T1000 (cell line): ENCODE data around the gene DEGS2.

Source experiments
- DNase-seq: peaks from one replicate; lab custom pipeline; 2025; ENCODE audit warnings: mixed read lengths; lab: John Stamatoyannopoulos, UW

Gene DEGS2

GRCh38 chr14:100114109-100114765 lies 45.2 kb downstream of the DEGS2 start:
- DNase-seq, result no peak

- no peak for DNase-seq
Observed at GRCh38 chr14:100111931-100112704, 47.3 kb downstream of the DEGS2 start.

GRCh38 chr14:100110816-100111215 lies 48.6 kb downstream of the DEGS2 start:
- DNase-seq, result no peak

DNA sequence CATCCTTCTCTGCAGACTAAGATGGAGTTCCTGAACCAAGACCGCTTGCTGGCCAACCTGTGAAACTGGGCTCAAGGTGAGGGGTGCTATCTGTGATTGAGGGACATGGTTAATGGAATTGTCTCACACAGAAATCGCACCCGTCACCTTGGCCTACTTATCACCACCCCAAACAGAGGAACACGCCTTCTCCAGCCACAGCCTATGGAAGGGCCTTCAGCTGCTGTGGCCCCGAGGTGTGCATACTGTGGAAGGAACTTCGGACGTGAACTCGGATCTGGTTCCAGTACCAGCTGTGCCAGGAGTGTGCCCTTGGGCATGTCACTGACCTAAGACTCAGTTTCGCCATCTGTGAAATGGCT lies 49.9 kb downstream of the DEGS2 start:
- no peak for DNase-seq

DNA sequence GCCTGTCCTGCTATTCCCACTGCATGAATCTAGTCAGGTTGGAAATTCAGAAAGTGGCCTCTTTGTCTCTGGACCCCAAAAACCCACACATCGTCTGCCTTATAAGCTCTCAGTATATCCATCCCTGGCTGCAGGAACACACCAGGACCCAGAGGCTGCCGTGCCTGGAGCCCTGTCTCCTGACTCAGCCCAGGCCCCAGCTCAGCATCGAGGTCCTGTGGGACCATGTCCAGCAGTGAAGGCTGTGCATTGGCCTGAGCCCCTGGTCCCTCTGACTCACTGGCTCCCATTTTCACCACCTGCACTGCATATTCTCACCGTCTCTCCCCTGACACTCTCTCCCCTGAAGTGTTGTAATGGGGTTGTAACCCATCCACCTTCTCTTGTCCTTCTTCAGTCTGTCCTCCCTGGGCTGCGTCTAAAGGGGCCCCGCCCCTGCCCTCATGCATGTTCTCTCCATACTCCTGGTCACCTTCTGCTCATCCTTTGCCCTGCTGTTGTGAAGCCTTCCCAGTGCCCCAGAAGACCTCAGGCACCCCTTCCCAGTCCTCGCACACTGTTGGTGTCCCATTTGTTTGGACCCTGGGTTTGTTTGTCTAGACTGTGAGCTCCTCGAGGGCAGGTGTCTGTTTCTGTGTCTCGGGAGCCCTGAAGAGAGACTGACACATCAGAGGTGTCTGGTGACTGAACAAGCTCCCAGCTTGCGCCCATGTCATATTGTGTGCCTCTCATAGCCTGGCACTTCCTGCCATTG lies 50.4 kb downstream of the DEGS2 start:
- DNase-seq, result no peak

- peak; percentile 39 for DNase-seq
Observed at GRCh38 chr14:100108042-100108825, 51.2 kb downstream of the DEGS2 start.

- no peak for DNase-seq
Observed at GRCh38 chr14:100107236-100107635, 52.2 kb downstream of the DEGS2 start.

- DNase-seq, result no peak
Observed at GRCh38 chr14:100106250-100107112, 53.0 kb downstream of the DEGS2 start.

- no peak for DNase-seq
Observed at GRCh38 chr14:100105357-100106169, 53.9 kb downstream of the DEGS2 start.

DNA sequence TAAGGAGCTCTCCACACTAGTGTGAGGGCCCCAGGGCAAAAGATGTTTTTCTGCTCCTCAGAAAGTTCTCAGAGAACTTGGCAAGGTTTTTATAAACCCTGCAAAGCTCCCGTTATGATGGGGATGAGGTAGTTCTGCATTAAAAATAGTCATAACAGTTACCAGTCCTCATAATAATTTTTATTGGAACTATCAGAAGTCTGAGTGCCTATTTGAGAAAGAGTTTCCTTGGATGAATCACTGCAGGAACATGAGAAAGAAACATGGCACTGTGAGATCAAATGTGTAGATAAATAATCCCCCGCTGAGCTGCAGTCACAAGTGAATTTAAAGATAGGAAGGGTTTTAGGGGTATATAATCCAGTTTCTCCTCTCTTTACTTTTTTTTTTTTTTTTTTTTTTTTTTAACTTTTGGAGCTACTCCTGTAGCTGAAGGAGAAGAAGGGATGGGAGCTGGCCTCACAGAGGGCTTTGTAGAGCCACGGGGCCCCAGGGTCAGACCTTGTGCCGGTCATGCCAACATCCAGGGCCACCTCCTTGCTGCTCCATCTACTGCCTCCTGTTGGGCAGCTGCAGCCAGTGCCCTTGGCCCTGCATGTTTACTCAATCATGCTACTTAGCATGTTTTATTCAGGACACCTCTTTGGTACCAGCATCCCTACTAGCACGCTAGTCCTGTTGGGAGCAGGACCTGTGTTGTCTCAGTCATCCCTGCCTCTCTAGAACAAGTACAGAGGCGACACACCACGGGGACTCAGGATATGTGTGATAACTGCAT lies 54.7 kb downstream of the DEGS2 start:
- DNase-seq, result peak; percentile 10

DNA sequence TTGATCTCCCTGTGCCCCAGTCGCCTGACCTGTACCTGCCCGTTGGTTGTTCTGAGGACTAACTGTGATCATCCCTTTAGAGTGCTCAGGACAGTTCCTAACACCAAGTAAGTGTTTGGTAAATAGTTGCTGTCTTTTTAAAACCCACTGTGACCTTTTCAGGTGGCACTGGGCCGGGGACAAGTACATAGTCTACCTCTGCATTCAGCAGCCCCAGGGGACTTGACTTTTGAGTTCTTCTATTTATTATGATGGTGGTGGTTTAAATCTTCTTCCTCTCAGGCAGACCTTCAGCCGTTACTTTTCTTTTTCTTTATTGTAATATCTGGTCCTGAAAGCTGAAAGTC lies 55.5 kb downstream of the DEGS2 start:
- no peak for DNase-seq

- DNase-seq, result no peak
Observed at GRCh38 chr14:100103250-100104005, 56.0 kb downstream of the DEGS2 start.

- no peak for DNase-seq
Observed at GRCh38 chr14:100102156-100102785, 57.2 kb downstream of the DEGS2 start.

GRCh38 chr14:100100032-100100703 lies 59.3 kb downstream of the DEGS2 start:
- DNase-seq, result no peak

GRCh38 chr14:100098171-100098570 lies 61.3 kb downstream of the DEGS2 start:
- no peak for DNase-seq

GRCh38 chr14:100096656-100097055 lies 62.8 kb downstream of the DEGS2 start:
- no peak for DNase-seq
